Coronary artery (tissue), 2 donors: Measurements from ENCODE around the gene AFF1.
"Not testable (repeated sequence)": the region's sequence is repeated elsewhere in the genome, so short reads cannot be mapped to it uniquely, and the experiment has no call there.

Source experiments
- DNase-seq: peaks from one replicate; pipeline ENCODE4 v3.0.0-alpha.2; 2017; ENCODE audit warnings: low spot score
- H3K27ac ChIP-seq, 2 donors: fragments of 200-600 bp; sonication (generic); one replicate each; pipeline ENCODE4 v1.5.1; 2016 to 2019
- H3K4me3 ChIP-seq: fragments of 200-600 bp; sonication (generic); 2 replicates; pipeline ENCODE4 v1.5.1; 2016; ENCODE audit warnings: mild to moderate bottlenecking, moderate library complexity
- CTCF ChIP-seq: fragments of 200-600 bp; sonication (generic); IDR thresholded peaks from one replicate; pipeline ENCODE4 v1.5.1; 2019; ENCODE audit warnings: antibody characterized with exemption

Gene AFF1

GRCh38 chr4:87069037-87069742 lies 134.4 kb downstream of the AFF1 start:
- Histone ChIP-seq H3K4me3 (peak overlapping the region; percentile 35), H3K27ac (peak overlapping the region in 1 of 2 donors; percentile 14)
- DNase-seq = no peak
- no peak for TF ChIP-seq CTCF

GRCh38 chr4:87071401-87071800 lies 136.6 kb downstream of the AFF1 start:
- Histone ChIP-seq H3K4me3 (no peak overlapping the region), H3K27ac (no peak overlapping the region)
- no peak for TF ChIP-seq CTCF
- DNase-seq = no peak

- H3K27ac ChIP-seq, DNase-seq, H3K4me3 ChIP-seq: not testable (repeated sequence)
Measured at GRCh38 chr4:87072545-87072944, 137.7 kb downstream of the AFF1 start.

GRCh38 chr4:87073199-87074120 lies 138.6 kb downstream of the AFF1 start:
- Histone ChIP-seq H3K27ac (no peak overlapping the region), H3K4me3 (peak overlapping the region; percentile 33)
- no peak for DNase-seq
- TF ChIP-seq CTCF = no peak

- DNase-seq = no peak
- Histone ChIP-seq H3K27ac (no peak overlapping the region), H3K4me3 (peak overlapping the region; percentile 33)
- TF ChIP-seq CTCF = no peak
Measured at GRCh38 chr4:87074121-87074488, 139.3 kb downstream of the AFF1 start.

- no peak overlapping the region for H3K27ac ChIP-seq
- no peak for DNase-seq
- no peak overlapping the region for H3K4me3 ChIP-seq
- no peak for TF ChIP-seq CTCF
Measured at GRCh38 chr4:87075876-87076275, 141.1 kb downstream of the AFF1 start.

GRCh38 chr4:87076690-87077358 lies 142.0 kb downstream of the AFF1 start:
- no peak for TF ChIP-seq CTCF
- Histone ChIP-seq H3K27ac (no peak overlapping the region), H3K4me3 (no peak overlapping the region)
- no peak for DNase-seq
